GM11168 (cell line): ENCODE measurements around the gene SMYD3.

Experiments
- in situ Hi-C: fragments of 300-500 bp; cut with MboI; formaldehyde crosslinking; loops from one replicate; pipeline ENCODE4 v1.12.0; 2022; ENCODE audit warnings: low sequenced_read_pairs; ENCODE audit not compliant: unreplicated experiment

Gene SMYD3

GRCh38 chr1:245906207-245906606 lies 600.9 kb downstream of the SMYD3 start:
- in situ Hi-C loops = no loop called here

GRCh38 chr1:245903851-245904250 lies 603.2 kb downstream of the SMYD3 start:
- in situ Hi-C loops = no loop called here

GRCh38 chr1:245901565-245901964 lies 605.5 kb downstream of the SMYD3 start:
- in situ Hi-C loops = no loop called here

- in situ Hi-C loops = no loop called here
Observed at GRCh38 chr1:245901037-245901436, 606.0 kb downstream of the SMYD3 start.

- in situ Hi-C loops = no loop called here
Observed at GRCh38 chr1:245898581-245898980, 608.5 kb downstream of the SMYD3 start.

- in situ Hi-C loops = no loop called here
Observed at GRCh38 chr1:245896258-245896657, 610.8 kb downstream of the SMYD3 start.

GRCh38 chr1:245895455-245895959 lies 611.6 kb downstream of the SMYD3 start:
- in situ Hi-C loops = no loop called here

GRCh38 chr1:245894843-245895242 lies 612.2 kb downstream of the SMYD3 start:
- in situ Hi-C loops = no loop called here

- in situ Hi-C loops = no loop called here
Observed at GRCh38 chr1:245893025-245893424, 614.1 kb downstream of the SMYD3 start.

- in situ Hi-C loops = no loop called here
Observed at GRCh38 chr1:245888809-245889208, 618.3 kb downstream of the SMYD3 start.

- in situ Hi-C loops = no loop called here
Observed at GRCh38 chr1:245887829-245888228, 619.2 kb downstream of the SMYD3 start.

- in situ Hi-C loops = no loop called here
Observed at GRCh38 chr1:245881767-245882391, 625.2 kb downstream of the SMYD3 start.

GRCh38 chr1:245880754-245881403 lies 626.2 kb downstream of the SMYD3 start:
- in situ Hi-C loops = no loop called here

GRCh38 chr1:245879091-245879490 lies 628.0 kb downstream of the SMYD3 start:
- in situ Hi-C loops = no loop called here

- in situ Hi-C loops = no loop called here
Observed at GRCh38 chr1:245878585-245878984, 628.5 kb downstream of the SMYD3 start.

- in situ Hi-C loops = no loop called here
Observed at GRCh38 chr1:245877976-245878375, 629.1 kb downstream of the SMYD3 start.

GRCh38 chr1:245876586-245876985 lies 630.5 kb downstream of the SMYD3 start:
- in situ Hi-C loops = no loop called here

GRCh38 chr1:245875581-245876261 lies 631.4 kb downstream of the SMYD3 start:
- in situ Hi-C loops = no loop called here

GRCh38 chr1:245874942-245875580 lies 632.0 kb downstream of the SMYD3 start:
- in situ Hi-C loops = no loop called here

GRCh38 chr1:245873883-245874671 lies 633.0 kb downstream of the SMYD3 start:
- in situ Hi-C loops = no loop called here
